HepG2 (cell line): ENCODE results near the gene ARL15. TPM values are rescaled to one million over a fixed set of nuclear protein-coding genes. Genes with fewer than 3 reads are reported as not detected.

Experiments used
- ATAC-seq: fragments of 200-7000 bp; cut with Tn5 transposase; 3 replicates; pipeline ENCODE4 v1.9.1; 2020; ENCODE audit warnings: mild to moderate bottlenecking, moderate library complexity
- BruUV-seq: library from RNA; stranded (reverse); fragments of 400-500 nt; replicated peaks from 2 replicates; lab custom pipeline; 2021; lab: Mats Ljungman, UMichigan
- CTCF ChIA-PET: fragments of 300-600 bp; formaldehyde crosslinking; extraction: SDS; loops from one replicate; lab custom pipeline; 2021; ENCODE audit warnings: low total read pairs, inconsistent platforms, low intra/inter-chr PET ratio; lab: Yijun Ruan, JAX
- POLR2A ChIA-PET: fragments of 350-600 bp; sonication (Branson Sonifier 250); formaldehyde crosslinking; loops from one replicate; lab custom pipeline; 2020; ENCODE audit warnings: antibody characterized with exemption, inconsistent platforms; lab: Yijun Ruan, JAX
- DNase-seq: peaks from one replicate; pipeline ENCODE4 v3.0.0-alpha.2; 2015; ENCODE audit warnings: low spot score
- FAIRE-seq: peaks from 3 replicates; lab custom pipeline; 2011; peaks lifted over from hg19 to GRCh38; lab: Jason Lieb, UNC
- H2AFZ ChIP-seq: one replicate; pipeline ENCODE4 v1.6.1; 2011; ENCODE audit warnings: low read length, inconsistent platforms
- H3K27ac ChIP-seq: fragments of 300-600 bp; 3 replicates; pipeline ENCODE4 v1.8.0; 2011; ENCODE audit warnings: mixed run types, mild to moderate bottlenecking, mixed read lengths, low read length, inconsistent platforms; ENCODE audit not compliant: insufficient read depth; ENCODE audit errors: extremely low read length
- H3K27me3 ChIP-seq, 2 experiments: fragments of 200-600 bp in 1 of 2; 2 replicates in 1 of 2; 3 replicates in 1 of 2; pipeline versions ENCODE4 v1.6.0 to v1.8.0; 2011; ENCODE audit warnings: low read length in 2 of 2, mild to moderate bottlenecking in 2 of 2, moderate library complexity in 2 of 2, inconsistent platforms in 1 of 2; ENCODE audit not compliant: insufficient read depth in 2 of 2, control insufficient read depth in 1 of 2
- H3K36me3 ChIP-seq, 2 experiments: fragments of 200-600 bp in 1 of 2; replicated peaks in 1 of 2; 2 replicates in 1 of 2; 3 replicates in 1 of 2; pipeline versions ENCODE4 v1.5.1 to v1.8.0; 2011; ENCODE audit warnings: low read length in 2 of 2, inconsistent platforms in 1 of 2; ENCODE audit not compliant: insufficient read depth in 2 of 2, control insufficient read depth in 1 of 2
- H3K4me1 ChIP-seq: 2 replicates; pipeline ENCODE4 v1.5.1; 2012; ENCODE audit warnings: low read length, inconsistent platforms; ENCODE audit not compliant: insufficient read depth
- H3K4me2 ChIP-seq: 2 replicates; pipeline ENCODE4 v1.6.0; 2011; ENCODE audit warnings: low read depth, low read length, inconsistent platforms
- H3K4me3 ChIP-seq, 3 experiments: fragments of 200-600 bp in 1 of 3; sonication (generic), shearing (Covaris generic) in 1 of 3; replicated peaks in 1 of 3; 2 replicates each; pipeline ENCODE4 v1.5.1; 2011 to 2016; ENCODE audit warnings: low read length in 3 of 3, inconsistent platforms in 2 of 3, low read depth in 2 of 3, mild to moderate bottlenecking in 2 of 3, control low read depth in 1 of 3, mixed read lengths in 1 of 3; ENCODE audit not compliant: insufficient read depth in 1 of 3
- H3K79me2 ChIP-seq: one replicate; pipeline ENCODE4 v1.6.1; 2011; ENCODE audit warnings: low read length, inconsistent platforms; ENCODE audit not compliant: insufficient read depth
- H3K9ac ChIP-seq: 2 replicates; pipeline ENCODE4 v1.6.0; 2011; ENCODE audit warnings: mild to moderate bottlenecking, low read depth, low read length, inconsistent platforms; ENCODE audit not compliant: insufficient read depth
- H3K9me3 ChIP-seq: 2 replicates; pipeline ENCODE4 v1.5.1; 2012; ENCODE audit warnings: mild to moderate bottlenecking, low read length
- H4K20me1 ChIP-seq: 2 replicates; pipeline ENCODE4 v1.6.0; 2011; ENCODE audit warnings: inconsistent platforms, mild to moderate bottlenecking, low read length, moderate library complexity; ENCODE audit not compliant: insufficient read depth
- CAMTA2 ChIP-seq: sonication (generic); formaldehyde crosslinking; IDR thresholded peaks from 2 replicates; pipeline ENCODE4 v1.4.0; 2020; ENCODE audit warnings: mild to moderate bottlenecking, missing genetic modification reagents, borderline replicate concordance
- CHD4 ChIP-seq: fragments of 200-600 bp; sonication (generic); IDR thresholded peaks from 2 replicates; pipeline ENCODE4 v1.7.0; 2017; ENCODE audit warnings: mild to moderate bottlenecking, low read length, borderline replicate concordance
- RARG ChIP-seq: sonication (generic); formaldehyde crosslinking; IDR thresholded peaks from 2 replicates; pipeline ENCODE4 v1.4.0; 2020; ENCODE audit warnings: low read depth, mild to moderate bottlenecking, missing genetic modification reagents
- SIX1 ChIP-seq: sonication (generic); formaldehyde crosslinking; IDR thresholded peaks from 2 replicates; pipeline ENCODE4 v1.4.0; 2020; ENCODE audit warnings: missing genetic modification reagents, borderline replicate concordance
- SNAI1 ChIP-seq: sonication (generic); formaldehyde crosslinking; IDR thresholded peaks from 2 replicates; pipeline ENCODE4 v1.5.0; 2020; ENCODE audit warnings: mild to moderate bottlenecking, missing genetic modification reagents, borderline replicate concordance
- WGBS: methylation state at CpG from one replicate; pipeline ENCODE4 v1.1.6; 2017; ENCODE audit warnings: low lambda C conversion rate; 5-methylcytosine and 5-hydroxymethylcytosine counted together
- in situ Hi-C: cut with HindIII; loops from 2 replicates; pipeline ENCODE4 v1.10.0; 2017; ENCODE audit warnings: low pct_unique_long_range_greater_than_20kb; ENCODE audit not compliant: extremely low pct_ligation_motif_present
- intact Hi-C: fragments of 100-400 bp; cut with micrococcal nuclease; formaldehyde crosslinking; loops from one replicate; pipeline ENCODE4 v1.10.0; 2022; ENCODE audit not compliant: unreplicated experiment
- polyA plus RNA-seq, 8 experiments: library from polyadenylated mRNA; depleted of rRNA in 3 of 8; stranded (reverse) in 7 of 8; unstranded in 1 of 8; fragments of >200 nt; fragmentation: Illumina TruSeq in 4 of 8; extraction: Trizol in 4 of 8; gene quantifications; 2 replicates each; pipeline versions ENCODE4 v1.2.1 to v1.2.3, GENCODE V29; 2011 to 2016; ENCODE audit warnings: low read depth in 4 of 8, missing spikeins in 1 of 8, mixed read lengths in 1 of 8; ENCODE audit not compliant: insufficient read depth in 1 of 8
- total RNA-seq, 5 experiments: library from RNA; depleted of rRNA; stranded (reverse); fragments of >200 nt; fragmentation: Illumina TruSeq; extraction: Trizol; gene quantifications; 2 replicates each; pipeline ENCODE4 v1.2.3, GENCODE V29; 2016; ENCODE audit warnings: low read depth in 1 of 5
- TF ChIP-seq, protein P1 (sequence below): sonication (generic); formaldehyde crosslinking; IDR thresholded peaks from 2 replicates; pipeline ENCODE4 v1.4.0; 2020; ENCODE audit warnings: missing genetic modification reagents
- TF ChIP-seq, protein P2 (sequence below): sonication (generic); formaldehyde crosslinking; IDR thresholded peaks from 2 replicates; pipeline ENCODE4 v1.4.0; 2020; ENCODE audit warnings: mild to moderate bottlenecking, missing genetic modification reagents

The ARL15 gene
- total and polyA plus RNA-seq, 2 of the 13 experiments (the other 11 are each of a cell fraction or from before 2014, with no cell fraction given): 2.5 to 7.7 TPM

DNA sequence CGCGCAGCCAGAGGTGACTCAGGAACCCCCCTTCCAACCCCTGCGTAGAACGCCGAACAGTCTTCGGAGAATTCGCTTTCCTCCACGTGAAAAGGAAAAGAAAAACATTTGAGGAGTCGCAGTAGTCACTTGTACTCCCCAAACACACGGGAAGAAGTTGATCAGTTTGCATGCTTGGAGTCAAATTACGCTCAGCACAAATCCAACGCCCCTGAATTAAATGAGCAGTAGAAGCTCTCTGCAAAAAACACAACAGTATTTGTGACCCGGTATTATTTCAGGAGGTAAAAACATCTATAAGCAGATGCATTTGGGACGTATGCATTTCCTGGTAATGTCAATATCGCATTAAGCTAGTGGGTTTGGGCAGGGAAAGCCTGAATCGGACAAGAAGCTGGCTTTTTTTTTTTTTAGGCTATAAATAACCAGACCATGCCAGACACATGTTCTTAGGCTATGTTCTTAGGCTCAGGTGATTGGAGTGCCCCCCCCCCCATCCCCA lies 854 bp upstream of the ARL15 start:
- 1% methylated on average over 15 of the region's 16 CpGs for WGBS
- ATAC-seq (peak; percentile 3), FAIRE-seq (no peak), DNase-seq (no peak)
- in situ Hi-C loops (no loop called here), intact Hi-C loops (loop anchor here (5.0 to 10.0 kb wide), 2 partner anchors 59 to 104 kb away; no protein-coding TSS in a partner anchor)
- Histone ChIP-seq H2AFZ (peak overlapping the region; percentile 90), H3K36me3 (no peaks in the 10 kb centered on the region), H3K4me3 (peak overlapping the region; percentile 91 to 97 (median 92)), H3K79me2 (no peaks in the 10 kb centered on the region), H3K9ac (peak overlapping the region; percentile 75), H3K9me3 (no peaks in the 10 kb centered on the region), H3K4me1 (peaks cover 46% of the 10 kb centered on the region), H3K27ac (peak overlapping the region; percentile 27), H4K20me1 (peaks cover 6% of the 10 kb centered on the region; the same call in 1 of the 2 replicates), H3K27me3 (no peaks in the 10 kb centered on the region; a peak in 2 of 5 replicates), H3K4me2 (peak overlapping the region; percentile 100)
- BruUV-seq: no TSS peak
- ChIA-PET CTCF (no interaction called here), POLR2A (interaction anchor here (0.8 to 1.3 kb wide), 5 partner anchors 9 to 834 kb away, joined by 3 to 9 read pairs (median 4); no protein-coding TSS in a partner anchor)
- TF ChIP-seq RARG (CRISPR knock-in tag) (no peak), SIX1 (CRISPR knock-in tag) (0 out of 2 replicates have a peak, but pooled peaks have one; percentile 14), SNAI1 (CRISPR knock-in tag) (0 out of 2 replicates have a peak, but pooled peaks have one; percentile 25), CAMTA2 (CRISPR knock-in tag) (no peak), CHD4 (no peak)

DNA sequence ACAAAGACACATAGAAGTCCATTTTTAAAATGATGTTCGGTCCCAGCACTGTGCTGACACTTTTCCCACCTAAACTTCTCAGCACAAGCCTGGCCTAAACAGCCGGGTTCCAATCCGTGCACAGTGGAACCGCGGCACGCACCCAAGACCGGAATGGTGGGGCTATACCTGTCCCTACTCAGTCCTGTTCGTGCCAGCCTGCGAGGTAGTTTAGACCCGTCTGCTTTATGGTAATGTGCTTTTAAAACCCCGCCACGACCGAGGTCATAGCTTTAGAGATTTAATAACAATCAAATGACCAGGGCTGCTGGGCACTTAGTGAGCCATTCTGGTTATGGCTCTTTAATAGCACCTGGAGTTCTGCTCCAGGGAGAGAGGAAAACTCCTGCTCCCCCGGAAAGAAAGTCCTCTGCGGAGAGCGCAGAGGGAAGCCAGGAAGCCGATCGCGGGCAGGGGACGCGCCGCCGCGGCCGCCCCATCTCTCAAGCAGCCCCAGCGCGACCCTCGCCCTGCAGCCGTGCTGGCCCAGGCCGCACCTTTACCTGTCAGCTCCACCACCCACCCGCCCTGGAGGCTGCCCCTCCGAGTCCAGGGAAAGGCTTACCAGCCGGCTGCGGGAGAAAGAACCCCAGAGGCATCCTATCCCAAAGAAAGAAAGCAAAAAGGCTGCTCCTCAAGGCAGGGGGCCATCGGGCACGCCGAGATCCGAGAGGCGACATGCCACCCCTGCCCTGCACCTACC lies 511 bp downstream of the ARL15 start:
- H3K9me3 ChIP-seq: no peaks in the 10 kb centered on the region
- DNase-seq: no peak
- H2AFZ ChIP-seq: peak overlapping the region; percentile 82
- no TSS peak for BruUV-seq
- ATAC-seq: peak; percentile 69
- H3K4me1 ChIP-seq: peaks cover 35% of the 10 kb centered on the region
- H3K4me3 ChIP-seq: peak overlapping the region; percentile 91 to 97 (median 92)
- ChIA-PET POLR2A (interaction anchor here (0.7 to 1.3 kb wide), 5 partner anchors 8 to 998 kb away, joined by 3 to 9 read pairs (median 3); partner anchors contain the start of genes DHX29 and MTREX), CTCF (no interaction called here)
- H3K27ac ChIP-seq: peak overlapping the region; percentile 43
- intact Hi-C loops: loop anchor here (5.0 to 10.0 kb wide), 2 partner anchors 58 to 105 kb away; no protein-coding TSS in a partner anchor
- in situ Hi-C loops: no loop called here
- no peaks in the 10 kb centered on the region; a peak in 2 of 5 replicates for H3K27me3 ChIP-seq
- H3K79me2 ChIP-seq: no peaks in the 10 kb centered on the region
- peak overlapping the region; percentile 75 for H3K9ac ChIP-seq
- FAIRE-seq: no peak
- 0% methylated on average over 8 of the region's 39 CpGs for WGBS
- no peaks in the 10 kb centered on the region for H3K36me3 ChIP-seq
- H4K20me1 ChIP-seq: peaks cover 6% of the 10 kb centered on the region; the same call in 1 of the 2 replicates
- H3K4me2 ChIP-seq: peak overlapping the region; percentile 100
- TF ChIP-seq, protein P1, sequence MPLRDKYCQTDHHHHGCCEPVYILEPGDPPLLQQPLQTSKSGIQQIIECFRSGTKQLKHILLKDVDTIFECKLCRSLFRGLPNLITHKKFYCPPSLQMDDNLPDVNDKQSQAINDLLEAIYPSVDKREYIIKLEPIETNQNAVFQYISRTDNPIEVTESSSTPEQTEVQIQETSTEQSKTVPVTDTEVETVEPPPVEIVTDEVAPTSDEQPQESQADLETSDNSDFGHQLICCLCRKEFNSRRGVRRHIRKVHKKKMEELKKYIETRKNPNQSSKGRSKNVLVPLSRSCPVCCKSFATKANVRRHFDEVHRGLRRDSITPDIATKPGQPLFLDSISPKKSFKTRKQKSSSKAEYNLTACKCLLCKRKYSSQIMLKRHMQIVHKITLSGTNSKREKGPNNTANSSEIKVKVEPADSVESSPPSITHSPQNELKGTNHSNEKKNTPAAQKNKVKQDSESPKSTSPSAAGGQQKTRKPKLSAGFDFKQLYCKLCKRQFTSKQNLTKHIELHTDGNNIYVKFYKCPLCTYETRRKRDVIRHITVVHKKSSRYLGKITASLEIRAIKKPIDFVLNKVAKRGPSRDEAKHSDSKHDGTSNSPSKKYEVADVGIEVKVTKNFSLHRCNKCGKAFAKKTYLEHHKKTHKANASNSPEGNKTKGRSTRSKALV (CRISPR knock-in tag): 0 out of 2 replicates have a peak, but pooled peaks have one; percentile 20
- TF ChIP-seq, protein P2, sequence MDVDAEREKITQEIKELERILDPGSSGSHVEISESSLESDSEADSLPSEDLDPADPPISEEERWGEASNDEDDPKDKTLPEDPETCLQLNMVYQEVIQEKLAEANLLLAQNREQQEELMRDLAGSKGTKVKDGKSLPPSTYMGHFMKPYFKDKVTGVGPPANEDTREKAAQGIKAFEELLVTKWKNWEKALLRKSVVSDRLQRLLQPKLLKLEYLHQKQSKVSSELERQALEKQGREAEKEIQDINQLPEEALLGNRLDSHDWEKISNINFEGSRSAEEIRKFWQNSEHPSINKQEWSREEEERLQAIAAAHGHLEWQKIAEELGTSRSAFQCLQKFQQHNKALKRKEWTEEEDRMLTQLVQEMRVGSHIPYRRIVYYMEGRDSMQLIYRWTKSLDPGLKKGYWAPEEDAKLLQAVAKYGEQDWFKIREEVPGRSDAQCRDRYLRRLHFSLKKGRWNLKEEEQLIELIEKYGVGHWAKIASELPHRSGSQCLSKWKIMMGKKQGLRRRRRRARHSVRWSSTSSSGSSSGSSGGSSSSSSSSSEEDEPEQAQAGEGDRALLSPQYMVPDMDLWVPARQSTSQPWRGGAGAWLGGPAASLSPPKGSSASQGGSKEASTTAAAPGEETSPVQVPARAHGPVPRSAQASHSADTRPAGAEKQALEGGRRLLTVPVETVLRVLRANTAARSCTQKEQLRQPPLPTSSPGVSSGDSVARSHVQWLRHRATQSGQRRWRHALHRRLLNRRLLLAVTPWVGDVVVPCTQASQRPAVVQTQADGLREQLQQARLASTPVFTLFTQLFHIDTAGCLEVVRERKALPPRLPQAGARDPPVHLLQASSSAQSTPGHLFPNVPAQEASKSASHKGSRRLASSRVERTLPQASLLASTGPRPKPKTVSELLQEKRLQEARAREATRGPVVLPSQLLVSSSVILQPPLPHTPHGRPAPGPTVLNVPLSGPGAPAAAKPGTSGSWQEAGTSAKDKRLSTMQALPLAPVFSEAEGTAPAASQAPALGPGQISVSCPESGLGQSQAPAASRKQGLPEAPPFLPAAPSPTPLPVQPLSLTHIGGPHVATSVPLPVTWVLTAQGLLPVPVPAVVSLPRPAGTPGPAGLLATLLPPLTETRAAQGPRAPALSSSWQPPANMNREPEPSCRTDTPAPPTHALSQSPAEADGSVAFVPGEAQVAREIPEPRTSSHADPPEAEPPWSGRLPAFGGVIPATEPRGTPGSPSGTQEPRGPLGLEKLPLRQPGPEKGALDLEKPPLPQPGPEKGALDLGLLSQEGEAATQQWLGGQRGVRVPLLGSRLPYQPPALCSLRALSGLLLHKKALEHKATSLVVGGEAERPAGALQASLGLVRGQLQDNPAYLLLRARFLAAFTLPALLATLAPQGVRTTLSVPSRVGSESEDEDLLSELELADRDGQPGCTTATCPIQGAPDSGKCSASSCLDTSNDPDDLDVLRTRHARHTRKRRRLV (CRISPR knock-in tag): 0 out of 2 replicates have a peak, but pooled peaks have one; percentile 27
